GM23338 (cell line): ENCODE results near the gene LIMA1. TPM values are rescaled to one million over a fixed set of nuclear protein-coding genes. Genes with fewer than 3 reads are reported as not detected.

Experiments used
- ATAC-seq: fragments of 200-7000 bp; cut with Tn5 transposase; 3 replicates; pipeline ENCODE4 v1.9.1; 2020
- DNase-seq: peaks from one replicate; pipeline ENCODE4 v3.0.0-alpha.2; 2015; ENCODE audit warnings: low spot score
- H2AFZ ChIP-seq: fragments of 200-600 bp; sonication (generic); 2 replicates; pipeline ENCODE4 v1.8.0; 2016; ENCODE audit warnings: antibody characterized with exemption, mild to moderate bottlenecking, moderate library complexity
- H3F3A ChIP-seq: fragments of 200-600 bp; sonication (generic); replicated peaks from 2 replicates; pipeline ENCODE4 v1.8.0; 2017; ENCODE audit warnings: antibody characterized with exemption, mixed run types, low read depth
- H3K27ac ChIP-seq: fragments of 200-600 bp; sonication (generic); 2 replicates; pipeline ENCODE4 v1.6.1; 2016; ENCODE audit warnings: low read depth
- H3K27me3 ChIP-seq: fragments of 200-600 bp; sonication (generic); 2 replicates; pipeline ENCODE4 v1.8.0; 2016; ENCODE audit warnings: mild to moderate bottlenecking, mixed run types, moderate library complexity; ENCODE audit not compliant: insufficient read depth
- H3K36me3 ChIP-seq: fragments of 200-600 bp; sonication (generic); 2 replicates; pipeline ENCODE4 v1.8.0; 2016; ENCODE audit warnings: mild to moderate bottlenecking; ENCODE audit not compliant: insufficient read depth
- H3K4me1 ChIP-seq: fragments of 200-600 bp; sonication (generic); 2 replicates; pipeline ENCODE4 v1.8.0; 2016; ENCODE audit warnings: mild to moderate bottlenecking, moderate library complexity; ENCODE audit not compliant: insufficient read depth
- H3K4me2 ChIP-seq: fragments of 200-600 bp; sonication (generic); 2 replicates; pipeline ENCODE4 v1.7.1; 2017; ENCODE audit warnings: mixed run types
- H3K4me3 ChIP-seq: fragments of 200-600 bp; sonication (generic); 2 replicates; pipeline ENCODE4 v1.6.1; 2016; ENCODE audit warnings: mixed run types
- H3K79me2 ChIP-seq: fragments of 200-600 bp; sonication (generic); replicated peaks from 2 replicates; pipeline ENCODE4 v1.8.0; 2017; ENCODE audit warnings: mild to moderate bottlenecking; ENCODE audit not compliant: insufficient read depth
- H3K9me2 ChIP-seq: fragments of 200-600 bp; sonication (generic); 2 replicates; pipeline ENCODE4 v1.8.0; 2017; ENCODE audit not compliant: insufficient read depth
- H4K20me1 ChIP-seq: fragments of 200-600 bp; sonication (generic); replicated peaks from 2 replicates; pipeline ENCODE4 v1.8.0; 2017; ENCODE audit warnings: mild to moderate bottlenecking; ENCODE audit not compliant: insufficient read depth
- H3K27ac Mint-ChIP-seq: 2 replicates; pipeline ENCODE4 v1.8.0; 2020; ENCODE audit warnings: inconsistent platforms, mild to moderate bottlenecking, moderate library complexity, mixed read lengths
- H3K27me3 Mint-ChIP-seq: 3 replicates; pipeline ENCODE4 v1.8.0; 2022; ENCODE audit warnings: low read depth, mild to moderate bottlenecking, moderate library complexity, mixed read lengths, inconsistent platforms; ENCODE audit not compliant: insufficient read depth, poor library complexity
- H3K36me3 Mint-ChIP-seq: 3 replicates; pipeline ENCODE4 v1.8.0; 2021; ENCODE audit warnings: low read depth, mild to moderate bottlenecking, inconsistent platforms, moderate library complexity, mixed read lengths
- H3K4me1 Mint-ChIP-seq: 3 replicates; pipeline ENCODE4 v1.8.0; 2020; ENCODE audit warnings: mild to moderate bottlenecking, inconsistent platforms, mixed read lengths
- H3K4me3 Mint-ChIP-seq: 3 replicates; pipeline ENCODE4 v1.8.0; 2021; ENCODE audit warnings: moderate library complexity, mild to moderate bottlenecking, inconsistent platforms, mixed read lengths
- H3K9me3 Mint-ChIP-seq: 3 replicates; pipeline ENCODE4 v1.8.0; 2020; ENCODE audit warnings: moderate library complexity, mild to moderate bottlenecking, inconsistent platforms, mixed read lengths
- CREB1 ChIP-seq: fragments of 250-450 bp; sonication (Bioruptor Pico); IDR thresholded peaks from 2 replicates; pipeline ENCODE4 v1.5.0; 2020; ENCODE audit warnings: low read depth, mild to moderate bottlenecking, moderate library complexity
- EZH2 ChIP-seq: fragments of 200-600 bp; sonication (generic); IDR thresholded peaks from one replicate; pipeline ENCODE4 v1.8.0; 2017; ENCODE audit warnings: antibody characterized with exemption, mild to moderate bottlenecking, low read depth; ENCODE audit not compliant: unreplicated experiment
- JUNB ChIP-seq: IDR thresholded peaks from one replicate; pipeline ENCODE4 v1.6.1; 2016; ENCODE audit warnings: antibody characterized with exemption; ENCODE audit not compliant: unreplicated experiment
- NANOG ChIP-seq: IDR thresholded peaks from 2 replicates; pipeline ENCODE4 v1.6.1; 2016; ENCODE audit warnings: antibody characterized with exemption, borderline replicate concordance
- POLR2AphosphoS5 ChIP-seq: IDR thresholded peaks from 2 replicates; pipeline ENCODE4 v1.6.1; 2016; ENCODE audit warnings: antibody characterized with exemption, low read depth
- STAT1 ChIP-seq: IDR thresholded peaks from one replicate; pipeline ENCODE4 v1.6.1; 2016; ENCODE audit warnings: antibody characterized with exemption; ENCODE audit not compliant: unreplicated experiment
- ZNF114 ChIP-seq: fragments of 250-450 bp; sonication (Bioruptor Pico); IDR thresholded peaks from 2 replicates; pipeline ENCODE4 v1.5.0; 2020; ENCODE audit warnings: mild to moderate bottlenecking, moderate library complexity
- ZNF331 ChIP-seq: fragments of 250-450 bp; sonication (Bioruptor Pico); IDR thresholded peaks from 2 replicates; pipeline ENCODE4 v1.5.0; 2020; ENCODE audit warnings: low read depth, mild to moderate bottlenecking, moderate library complexity
- polyA plus RNA-seq: library from polyadenylated mRNA; unstranded; fragments of >200 nt; fragmentation: Nextera tagmentation; extraction: Ambion mirVana; gene quantifications from 2 replicates; pipeline ENCODE4 v1.2.1, GENCODE V29; 2016
- total RNA-seq: library from RNA; depleted of rRNA; stranded (reverse); fragments of >200 nt; shearing (Covaris generic); gene quantifications from 2 replicates; pipeline ENCODE4 v1.2.3, GENCODE V29; 2014
- TF ChIP-seq, protein P1 (sequence below): IDR thresholded peaks from 2 replicates; pipeline ENCODE4 v1.6.1; 2016; ENCODE audit warnings: antibody characterized with exemption
- TF ChIP-seq, protein P2 (sequence below): IDR thresholded peaks from one replicate; pipeline ENCODE4 v1.6.1; 2018; ENCODE audit warnings: antibody characterized with exemption; ENCODE audit not compliant: unreplicated experiment
- TF ChIP-seq, protein P3 (sequence below), 2 experiments: fragments of 200-600 bp in 1 of 2; sonication (generic) in 1 of 2; conservative IDR thresholded peaks; 2 replicates each; pipeline versions ENCODE4 v1.5.1 to v1.6.1; 2016 to 2017; ENCODE audit warnings: antibody characterized with exemption in 2 of 2, low read depth in 2 of 2, mild to moderate bottlenecking in 2 of 2, moderate library complexity in 1 of 2
- TF ChIP-seq, protein P4 (sequence below): fragments of 250-450 bp; sonication (Bioruptor Pico); IDR thresholded peaks from 2 replicates; pipeline ENCODE4 v1.5.0; 2020; ENCODE audit warnings: mild to moderate bottlenecking, moderate library complexity

Gene LIMA1
- total and polyA plus RNA-seq, 2 experiments from 2014 or later = 27.7 to 29.6 TPM

DNA sequence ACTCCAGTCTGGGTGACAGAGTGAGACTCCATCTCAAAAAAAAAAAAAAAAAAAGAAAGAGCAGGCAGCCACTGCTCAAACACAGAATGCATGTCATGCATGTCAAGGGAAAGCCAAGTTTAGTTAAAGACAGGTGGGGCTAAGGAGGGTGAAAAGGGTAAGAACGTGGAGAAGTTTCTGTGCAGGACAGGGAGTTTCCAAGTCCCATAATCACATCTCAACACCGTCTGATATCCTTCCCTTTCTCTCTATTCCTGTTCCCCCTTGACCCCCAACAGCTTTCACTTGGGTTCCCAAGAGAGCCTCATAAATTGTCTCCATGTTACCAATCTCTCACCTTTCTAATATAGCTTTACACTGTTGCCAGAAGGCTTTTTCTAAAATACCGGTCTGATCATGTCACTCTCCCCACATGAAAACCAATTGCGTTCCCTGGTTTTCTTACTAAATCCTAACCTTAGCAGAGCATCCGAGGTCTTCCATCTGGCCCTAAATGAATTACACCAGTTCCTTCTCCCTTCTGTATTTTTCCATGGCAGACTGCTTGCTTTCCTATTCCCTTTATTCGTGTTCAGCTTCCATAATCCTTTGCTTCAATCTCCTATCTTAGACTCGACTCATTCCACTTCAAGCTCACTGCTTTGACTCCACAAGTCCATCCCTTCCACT lies 37.0 kb downstream of the LIMA1 start (continued):
- TF ChIP-seq EZH2 = no peak
- TF ChIP-seq ZNF331 = no peak

DNA sequence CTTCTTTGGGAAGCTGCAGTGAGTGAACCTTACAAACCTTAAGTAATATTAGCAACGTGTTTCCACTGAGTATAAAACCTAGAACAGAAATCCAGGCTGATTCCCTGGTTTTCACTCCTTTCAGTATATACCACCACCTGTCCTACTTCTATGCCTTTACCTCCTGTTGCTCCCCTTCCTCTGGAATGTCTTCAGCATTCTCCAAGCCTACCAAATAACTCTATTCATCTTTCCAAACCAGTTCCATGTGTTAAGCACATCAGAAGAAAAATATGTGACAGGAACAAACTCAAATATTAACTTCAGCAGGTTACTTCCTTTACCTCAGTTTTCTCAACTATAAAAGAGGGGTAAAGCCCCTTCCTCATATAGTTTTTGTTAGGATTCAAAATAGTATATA lies 39.8 kb downstream of the LIMA1 start:
- Mint-ChIP-seq H3K9me3 (no peaks in the 10 kb centered on the region), H3K27me3 (peaks cover 2% of the 10 kb centered on the region), H3K36me3 (no peaks in the 10 kb centered on the region), H3K4me1 (peaks cover 13% of the 10 kb centered on the region; the same call in 2 of the 3 replicates), H3K27ac (no peak overlapping the region; the same call in 1 of the 2 replicates), H3K4me3 (no peak overlapping the region)
- H3K27me3 ChIP-seq = no peaks in the 10 kb centered on the region
- no peaks in the 10 kb centered on the region for H3K79me2 ChIP-seq
- DNase-seq = no peak
- H3K36me3 ChIP-seq = no peaks in the 10 kb centered on the region
- no peak overlapping the region for H3K4me3 ChIP-seq
- ATAC-seq = peak; percentile 65
- H2AFZ ChIP-seq = no peak overlapping the region
- H3K27ac ChIP-seq = no peak overlapping the region; the same call in 1 of the 2 replicates
- peaks cover 6% of the 10 kb centered on the region; the same call in 1 of the 2 replicates for H3K4me1 ChIP-seq
- H3K4me2 ChIP-seq = no peak overlapping the region
- no peaks in the 10 kb centered on the region for H4K20me1 ChIP-seq
- H3F3A ChIP-seq = no peaks in the 10 kb centered on the region
- H3K9me2 ChIP-seq = no peaks in the 10 kb centered on the region
- TF ChIP-seq ZNF331 (no peak), CREB1 (no peak), EZH2 (no peak), JUNB (no peak), POLR2AphosphoS5 (no peak), NANOG (no peak), ZNF114 (CRISPR knock-in tag) (no peak), STAT1 (no peak)
- TF ChIP-seq, protein P1, sequence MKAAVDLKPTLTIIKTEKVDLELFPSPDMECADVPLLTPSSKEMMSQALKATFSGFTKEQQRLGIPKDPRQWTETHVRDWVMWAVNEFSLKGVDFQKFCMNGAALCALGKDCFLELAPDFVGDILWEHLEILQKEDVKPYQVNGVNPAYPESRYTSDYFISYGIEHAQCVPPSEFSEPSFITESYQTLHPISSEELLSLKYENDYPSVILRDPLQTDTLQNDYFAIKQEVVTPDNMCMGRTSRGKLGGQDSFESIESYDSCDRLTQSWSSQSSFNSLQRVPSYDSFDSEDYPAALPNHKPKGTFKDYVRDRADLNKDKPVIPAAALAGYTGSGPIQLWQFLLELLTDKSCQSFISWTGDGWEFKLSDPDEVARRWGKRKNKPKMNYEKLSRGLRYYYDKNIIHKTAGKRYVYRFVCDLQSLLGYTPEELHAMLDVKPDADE = no peak
- TF ChIP-seq, protein P2, sequence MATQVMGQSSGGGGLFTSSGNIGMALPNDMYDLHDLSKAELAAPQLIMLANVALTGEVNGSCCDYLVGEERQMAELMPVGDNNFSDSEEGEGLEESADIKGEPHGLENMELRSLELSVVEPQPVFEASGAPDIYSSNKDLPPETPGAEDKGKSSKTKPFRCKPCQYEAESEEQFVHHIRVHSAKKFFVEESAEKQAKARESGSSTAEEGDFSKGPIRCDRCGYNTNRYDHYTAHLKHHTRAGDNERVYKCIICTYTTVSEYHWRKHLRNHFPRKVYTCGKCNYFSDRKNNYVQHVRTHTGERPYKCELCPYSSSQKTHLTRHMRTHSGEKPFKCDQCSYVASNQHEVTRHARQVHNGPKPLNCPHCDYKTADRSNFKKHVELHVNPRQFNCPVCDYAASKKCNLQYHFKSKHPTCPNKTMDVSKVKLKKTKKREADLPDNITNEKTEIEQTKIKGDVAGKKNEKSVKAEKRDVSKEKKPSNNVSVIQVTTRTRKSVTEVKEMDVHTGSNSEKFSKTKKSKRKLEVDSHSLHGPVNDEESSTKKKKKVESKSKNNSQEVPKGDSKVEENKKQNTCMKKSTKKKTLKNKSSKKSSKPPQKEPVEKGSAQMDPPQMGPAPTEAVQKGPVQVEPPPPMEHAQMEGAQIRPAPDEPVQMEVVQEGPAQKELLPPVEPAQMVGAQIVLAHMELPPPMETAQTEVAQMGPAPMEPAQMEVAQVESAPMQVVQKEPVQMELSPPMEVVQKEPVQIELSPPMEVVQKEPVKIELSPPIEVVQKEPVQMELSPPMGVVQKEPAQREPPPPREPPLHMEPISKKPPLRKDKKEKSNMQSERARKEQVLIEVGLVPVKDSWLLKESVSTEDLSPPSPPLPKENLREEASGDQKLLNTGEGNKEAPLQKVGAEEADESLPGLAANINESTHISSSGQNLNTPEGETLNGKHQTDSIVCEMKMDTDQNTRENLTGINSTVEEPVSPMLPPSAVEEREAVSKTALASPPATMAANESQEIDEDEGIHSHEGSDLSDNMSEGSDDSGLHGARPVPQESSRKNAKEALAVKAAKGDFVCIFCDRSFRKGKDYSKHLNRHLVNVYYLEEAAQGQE = no peak
- TF ChIP-seq, protein P3, sequence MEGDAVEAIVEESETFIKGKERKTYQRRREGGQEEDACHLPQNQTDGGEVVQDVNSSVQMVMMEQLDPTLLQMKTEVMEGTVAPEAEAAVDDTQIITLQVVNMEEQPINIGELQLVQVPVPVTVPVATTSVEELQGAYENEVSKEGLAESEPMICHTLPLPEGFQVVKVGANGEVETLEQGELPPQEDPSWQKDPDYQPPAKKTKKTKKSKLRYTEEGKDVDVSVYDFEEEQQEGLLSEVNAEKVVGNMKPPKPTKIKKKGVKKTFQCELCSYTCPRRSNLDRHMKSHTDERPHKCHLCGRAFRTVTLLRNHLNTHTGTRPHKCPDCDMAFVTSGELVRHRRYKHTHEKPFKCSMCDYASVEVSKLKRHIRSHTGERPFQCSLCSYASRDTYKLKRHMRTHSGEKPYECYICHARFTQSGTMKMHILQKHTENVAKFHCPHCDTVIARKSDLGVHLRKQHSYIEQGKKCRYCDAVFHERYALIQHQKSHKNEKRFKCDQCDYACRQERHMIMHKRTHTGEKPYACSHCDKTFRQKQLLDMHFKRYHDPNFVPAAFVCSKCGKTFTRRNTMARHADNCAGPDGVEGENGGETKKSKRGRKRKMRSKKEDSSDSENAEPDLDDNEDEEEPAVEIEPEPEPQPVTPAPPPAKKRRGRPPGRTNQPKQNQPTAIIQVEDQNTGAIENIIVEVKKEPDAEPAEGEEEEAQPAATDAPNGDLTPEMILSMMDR (conservative IDR thresholded peaks at IDR 0.05; ENCODE audit: low read depth in 2 of 2) = no peak
- TF ChIP-seq, protein P4, sequence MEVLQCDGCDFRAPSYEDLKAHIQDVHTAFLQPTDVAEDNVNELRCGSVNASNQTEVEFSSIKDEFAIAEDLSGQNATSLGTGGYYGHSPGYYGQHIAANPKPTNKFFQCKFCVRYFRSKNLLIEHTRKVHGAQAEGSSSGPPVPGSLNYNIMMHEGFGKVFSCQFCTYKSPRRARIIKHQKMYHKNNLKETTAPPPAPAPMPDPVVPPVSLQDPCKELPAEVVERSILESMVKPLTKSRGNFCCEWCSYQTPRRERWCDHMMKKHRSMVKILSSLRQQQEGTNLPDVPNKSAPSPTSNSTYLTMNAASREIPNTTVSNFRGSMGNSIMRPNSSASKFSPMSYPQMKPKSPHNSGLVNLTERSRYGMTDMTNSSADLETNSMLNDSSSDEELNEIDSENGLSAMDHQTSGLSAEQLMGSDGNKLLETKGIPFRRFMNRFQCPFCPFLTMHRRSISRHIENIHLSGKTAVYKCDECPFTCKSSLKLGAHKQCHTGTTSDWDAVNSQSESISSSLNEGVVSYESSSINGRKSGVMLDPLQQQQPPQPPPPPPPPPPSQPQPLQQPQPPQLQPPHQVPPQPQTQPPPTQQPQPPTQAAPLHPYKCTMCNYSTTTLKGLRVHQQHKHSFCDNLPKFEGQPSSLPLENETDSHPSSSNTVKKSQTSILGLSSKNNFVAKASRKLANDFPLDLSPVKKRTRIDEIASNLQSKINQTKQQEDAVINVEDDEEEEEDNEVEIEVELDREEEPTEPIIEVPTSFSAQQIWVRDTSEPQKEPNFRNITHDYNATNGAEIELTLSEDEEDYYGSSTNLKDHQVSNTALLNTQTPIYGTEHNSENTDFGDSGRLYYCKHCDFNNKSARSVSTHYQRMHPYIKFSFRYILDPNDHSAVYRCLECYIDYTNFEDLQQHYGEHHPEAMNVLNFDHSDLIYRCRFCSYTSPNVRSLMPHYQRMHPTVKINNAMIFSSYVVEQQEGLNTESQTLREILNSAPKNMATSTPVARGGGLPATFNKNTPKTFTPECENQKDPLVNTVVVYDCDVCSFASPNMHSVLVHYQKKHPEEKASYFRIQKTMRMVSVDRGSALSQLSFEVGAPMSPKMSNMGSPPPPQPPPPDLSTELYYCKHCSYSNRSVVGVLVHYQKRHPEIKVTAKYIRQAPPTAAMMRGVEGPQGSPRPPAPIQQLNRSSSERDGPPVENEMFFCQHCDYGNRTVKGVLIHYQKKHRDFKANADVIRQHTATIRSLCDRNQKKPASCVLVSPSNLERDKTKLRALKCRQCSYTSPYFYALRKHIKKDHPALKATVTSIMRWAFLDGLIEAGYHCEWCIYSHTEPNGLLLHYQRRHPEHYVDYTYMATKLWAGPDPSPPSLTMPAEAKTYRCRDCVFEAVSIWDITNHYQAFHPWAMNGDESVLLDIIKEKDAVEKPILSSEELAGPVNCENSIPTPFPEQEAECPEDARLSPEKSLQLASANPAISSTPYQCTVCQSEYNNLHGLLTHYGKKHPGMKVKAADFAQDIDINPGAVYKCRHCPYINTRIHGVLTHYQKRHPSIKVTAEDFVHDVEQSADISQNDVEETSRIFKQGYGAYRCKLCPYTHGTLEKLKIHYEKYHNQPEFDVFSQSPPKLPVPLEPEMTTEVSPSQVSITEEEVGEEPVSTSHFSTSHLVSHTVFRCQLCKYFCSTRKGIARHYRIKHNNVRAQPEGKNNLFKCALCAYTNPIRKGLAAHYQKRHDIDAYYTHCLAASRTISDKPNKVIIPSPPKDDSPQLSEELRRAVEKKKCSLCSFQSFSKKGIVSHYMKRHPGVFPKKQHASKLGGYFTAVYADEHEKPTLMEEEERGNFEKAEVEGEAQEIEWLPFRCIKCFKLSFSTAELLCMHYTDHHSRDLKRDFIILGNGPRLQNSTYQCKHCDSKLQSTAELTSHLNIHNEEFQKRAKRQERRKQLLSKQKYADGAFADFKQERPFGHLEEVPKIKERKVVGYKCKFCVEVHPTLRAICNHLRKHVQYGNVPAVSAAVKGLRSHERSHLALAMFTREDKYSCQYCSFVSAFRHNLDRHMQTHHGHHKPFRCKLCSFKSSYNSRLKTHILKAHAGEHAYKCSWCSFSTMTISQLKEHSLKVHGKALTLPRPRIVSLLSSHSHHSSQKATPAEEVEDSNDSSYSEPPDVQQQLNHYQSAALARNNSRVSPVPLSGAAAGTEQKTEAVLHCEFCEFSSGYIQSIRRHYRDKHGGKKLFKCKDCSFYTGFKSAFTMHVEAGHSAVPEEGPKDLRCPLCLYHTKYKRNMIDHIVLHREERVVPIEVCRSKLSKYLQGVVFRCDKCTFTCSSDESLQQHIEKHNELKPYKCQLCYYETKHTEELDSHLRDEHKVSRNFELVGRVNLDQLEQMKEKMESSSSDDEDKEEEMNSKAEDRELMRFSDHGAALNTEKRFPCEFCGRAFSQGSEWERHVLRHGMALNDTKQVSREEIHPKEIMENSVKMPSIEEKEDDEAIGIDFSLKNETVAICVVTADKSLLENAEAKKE = no peak
